AG04450 (cell line): Measurements from ENCODE around the gene SLPI. TPM values are rescaled to one million over a fixed set of nuclear protein-coding genes. Genes with fewer than 3 reads are reported as not detected.

Experiments
- CTCF ChIA-PET: fragments of 300-600, 350-600 bp; formaldehyde crosslinking; extraction: SDS; loops from one replicate; lab custom pipeline; 2022; ENCODE audit warnings: antibody characterized with exemption, inconsistent platforms; lab: Charles Lee
- POLR2A ChIA-PET: fragments of 350-600 bp; formaldehyde crosslinking; extraction: SDS; loops from one replicate; lab custom pipeline; 2021; ENCODE audit warnings: antibody characterized with exemption, inconsistent platforms; lab: Yijun Ruan, JAX
- DNase-seq: peaks from one replicate; pipeline ENCODE4 v3.0.0-alpha.2; 2011; ENCODE audit warnings: low read depth, low spot score
- H3K27ac ChIP-seq: one replicate; pipeline ENCODE4 v1.5.1; 2012; ENCODE audit warnings: low read depth, low read length, control low read depth
- H3K27me3 ChIP-seq: one replicate; pipeline ENCODE4 v1.6.0; 2012; ENCODE audit warnings: low read length; ENCODE audit not compliant: control insufficient read depth, insufficient read depth
- H3K4me3 ChIP-seq: 2 replicates; pipeline ENCODE4 v1.5.1; 2011; ENCODE audit warnings: mild to moderate bottlenecking, low read depth, low read length, control low read depth
- H3K9me3 ChIP-seq: 2 replicates; pipeline ENCODE4 v1.5.1; 2012; ENCODE audit warnings: low read length; ENCODE audit not compliant: control insufficient read depth, insufficient read depth
- CTCF ChIP-seq: IDR thresholded peaks from 2 replicates; pipeline ENCODE4 v1.5.1; 2011; ENCODE audit warnings: low read depth, low read length, control low read depth, inconsistent platforms
- polyA plus RNA-seq: library from polyadenylated mRNA; depleted of rRNA; stranded (reverse); fragments of >200 nt; gene quantifications from 2 replicates; pipeline ENCODE4 v1.2.3, GENCODE V29; 2011

SLPI gene
- polyA plus RNA-seq, 1 experiment, result not detected

- no peak for DNase-seq
- Histone ChIP-seq H3K4me3 (no peak overlapping the region), H3K27ac (no peak overlapping the region), H3K9me3 (peaks cover 4% of the 10 kb centered on the region), H3K27me3 (peaks cover 28% of the 10 kb centered on the region)
- POLR2A ChIA-PET, result interaction anchor here (0.6 to 0.9 kb wide), 2 partner anchors 53 to 279 kb away, joined by 3 to 9 read pairs; no protein-coding TSS in a partner anchor
- CTCF ChIA-PET, result interaction anchor here (0.6 to 6.9 kb wide), 48 partner anchors 8 to 543 kb away, joined by 3 to 171 read pairs (median 5); partner anchors contain the start of gene RBPJL
- TF ChIP-seq CTCF, result no peak
These were observed 35.7 kb upstream of the SLPI start for GRCh38 chr20:45289942-45290676.

GRCh38 chr20:45288860-45289259 is 34.5 kb upstream of the SLPI start:
- ChIA-PET POLR2A (no interaction called here), CTCF (interaction anchor here (0.9 to 6.9 kb wide), 4 partner anchors 150 to 277 kb away, joined by 3 to 92 read pairs (median 4); no protein-coding TSS in a partner anchor)
- H3K27me3 ChIP-seq, result peaks cover 24% of the 10 kb centered on the region
- DNase-seq, result no peak
- H3K9me3 ChIP-seq, result no peaks in the 10 kb centered on the region; the same call in 1 of the 2 replicates
- TF ChIP-seq CTCF, result no peak
- H3K27ac ChIP-seq, result no peak overlapping the region
- no peak overlapping the region for H3K4me3 ChIP-seq

GRCh38 chr20:45288376-45288775 is 34.0 kb upstream of the SLPI start:
- no peak for TF ChIP-seq CTCF
- no peaks in the 10 kb centered on the region; the same call in 1 of the 2 replicates for H3K9me3 ChIP-seq
- CTCF ChIA-PET, result interaction anchor here (0.9 to 2.3 kb wide), 3 partner anchors 150 to 246 kb away, joined by 3 to 6 read pairs (median 3); no protein-coding TSS in a partner anchor

GRCh38 chr20:45283551-45284057 is 29.2 kb upstream of the SLPI start:
- no peak overlapping the region for H3K4me3 ChIP-seq
- CTCF ChIA-PET, result interaction anchor here (3.1 kb wide), 1 partner anchor 10 kb away, joined by 14 read pairs; no protein-coding TSS in a partner anchor
- POLR2A ChIA-PET, result no interaction called here
- DNase-seq, result no peak
- no peak overlapping the region for H3K27ac ChIP-seq
- H3K9me3 ChIP-seq, result no peaks in the 10 kb centered on the region
- peaks cover 18% of the 10 kb centered on the region for H3K27me3 ChIP-seq
- TF ChIP-seq CTCF, result no peak

More at GRCh38 chr20:45288376-45288775, 34.0 kb upstream of the SLPI start:
- Histone ChIP-seq H3K27me3 (peaks cover 23% of the 10 kb centered on the region), H3K27ac (no peak overlapping the region), H3K4me3 (no peak overlapping the region)
- POLR2A ChIA-PET, result no interaction called here
- DNase-seq, result no peak
